Osteoblast (primary cell): Measurements from ENCODE around the gene NME4. TPM values are rescaled to one million over a fixed set of nuclear protein-coding genes. Genes with fewer than 3 reads are reported as not detected.

Source experiments
- DNase-seq: peaks from one replicate; pipeline ENCODE4 v3.0.0; 2011; ENCODE audit warnings: low spot score, mixed read lengths; ENCODE audit not compliant: insufficient read length; ENCODE audit errors: missing footprints
- H2AFZ ChIP-seq: 2 replicates; pipeline ENCODE4 v1.6.0; 2011; ENCODE audit warnings: mild to moderate bottlenecking, low read length
- H3K27ac ChIP-seq: 2 replicates; pipeline ENCODE4 v1.5.1; 2011; ENCODE audit warnings: mild to moderate bottlenecking, low read depth, low read length, moderate library complexity
- H3K27me3 ChIP-seq: 2 replicates; pipeline ENCODE4 v1.6.0; 2012; ENCODE audit warnings: mild to moderate bottlenecking, control low read depth, inconsistent platforms, low read length, moderate library complexity; ENCODE audit not compliant: insufficient read depth
- H3K36me3 ChIP-seq: 2 replicates; pipeline ENCODE4 v1.5.1; 2011; ENCODE audit warnings: mild to moderate bottlenecking, low read length, control low read depth, moderate library complexity; ENCODE audit not compliant: insufficient read depth
- H3K4me1 ChIP-seq: 2 replicates; pipeline ENCODE4 v1.5.1; 2011; ENCODE audit warnings: mild to moderate bottlenecking, low read length, control low read depth, moderate library complexity; ENCODE audit not compliant: insufficient read depth
- H3K4me2 ChIP-seq: 2 replicates; pipeline ENCODE4 v1.6.0; 2011; ENCODE audit warnings: mild to moderate bottlenecking, low read length; ENCODE audit not compliant: insufficient read depth
- H3K4me3 ChIP-seq: fragments of 200-600 bp; sonication (generic); 3 replicates; pipeline ENCODE4 v1.5.1; 2012; ENCODE audit warnings: mild to moderate bottlenecking, low read length, inconsistent platforms; ENCODE audit not compliant: insufficient read depth
- H3K79me2 ChIP-seq: 2 replicates; pipeline ENCODE4 v1.6.0; 2012; ENCODE audit warnings: mild to moderate bottlenecking, low read length, control low read depth, inconsistent platforms; ENCODE audit not compliant: insufficient read depth
- H3K9me3 ChIP-seq: 2 replicates; pipeline ENCODE4 v1.5.1; 2011; ENCODE audit warnings: low read depth, low read length, control low read depth
- H4K20me1 ChIP-seq: 2 replicates; pipeline ENCODE4 v1.6.0; 2012; ENCODE audit warnings: mild to moderate bottlenecking, low read length, control low read depth; ENCODE audit not compliant: insufficient read depth
- CTCF ChIP-seq: IDR thresholded peaks from 2 replicates; pipeline ENCODE4 v1.5.1; 2011; ENCODE audit warnings: mild to moderate bottlenecking, low read depth, low read length, moderate library complexity; ENCODE audit errors: extremely low read depth
- total RNA-seq: library from RNA; depleted of rRNA; stranded (reverse); fragments of >200 nt; gene quantifications from 2 replicates; pipeline ENCODE4 v1.2.3, GENCODE V29; 2012

Gene NME4
- total RNA-seq, 1 donor: 83.6 TPM

- Histone ChIP-seq H3K4me1 (peaks cover 7% of the 10 kb centered on the region), H3K36me3 (peaks cover 35% of the 10 kb centered on the region), H3K9me3 (no peaks in the 10 kb centered on the region), H3K79me2 (no peaks in the 10 kb centered on the region), H4K20me1 (no peaks in the 10 kb centered on the region), H3K4me2 (no peak overlapping the region), H2AFZ (no peak overlapping the region), H3K27ac (no peak overlapping the region), H3K4me3 (no peak overlapping the region), H3K27me3 (no peaks in the 10 kb centered on the region)
- TF ChIP-seq CTCF: no peak
- peak; percentile 46 for DNase-seq
Observed at GRCh38 chr16:373020-373598, 23.9 kb upstream of the NME4 start.

- Histone ChIP-seq H3K9me3 (no peaks in the 10 kb centered on the region), H3K27me3 (no peaks in the 10 kb centered on the region), H3K4me2 (no peak overlapping the region), H3K79me2 (peaks cover 7% of the 10 kb centered on the region), H3K4me3 (no peak overlapping the region), H3K27ac (no peak overlapping the region), H2AFZ (no peak overlapping the region), H4K20me1 (peaks cover 7% of the 10 kb centered on the region), H3K4me1 (peaks cover 7% of the 10 kb centered on the region), H3K36me3 (peaks cover 27% of the 10 kb centered on the region)
- DNase-seq: no peak
- TF ChIP-seq CTCF: no peak
Observed at GRCh38 chr16:373848-374615, 23.0 kb upstream of the NME4 start.

GRCh38 chr16:374616-374926 lies 22.4 kb upstream of the NME4 start:
- no peak overlapping the region for H3K27ac ChIP-seq
- no peak for DNase-seq
- H3K4me1 ChIP-seq: peaks cover 4% of the 10 kb centered on the region
- no peaks in the 10 kb centered on the region for H3K9me3 ChIP-seq
- H2AFZ ChIP-seq: no peak overlapping the region
- H4K20me1 ChIP-seq: peaks cover 11% of the 10 kb centered on the region
- H3K4me3 ChIP-seq: no peak overlapping the region
- peaks cover 12% of the 10 kb centered on the region for H3K79me2 ChIP-seq
- H3K4me2 ChIP-seq: no peak overlapping the region
- peaks cover 27% of the 10 kb centered on the region for H3K36me3 ChIP-seq
- no peak for TF ChIP-seq CTCF
- H3K27me3 ChIP-seq: no peaks in the 10 kb centered on the region

GRCh38 chr16:375212-375611 lies 21.8 kb upstream of the NME4 start:
- Histone ChIP-seq H4K20me1 (peaks cover 15% of the 10 kb centered on the region), H3K4me1 (no peaks in the 10 kb centered on the region), H3K9me3 (no peaks in the 10 kb centered on the region), H3K27ac (no peak overlapping the region), H3K4me3 (no peak overlapping the region), H3K27me3 (no peaks in the 10 kb centered on the region), H3K36me3 (peaks cover 27% of the 10 kb centered on the region), H3K79me2 (peaks cover 19% of the 10 kb centered on the region), H2AFZ (no peak overlapping the region), H3K4me2 (no peak overlapping the region)
- TF ChIP-seq CTCF: no peak
- DNase-seq: no peak
